H9 (cell line): ENCODE data around the gene ARHGEF9. TPM values are rescaled to one million over a fixed set of nuclear protein-coding genes. Genes with fewer than 3 reads are reported as not detected.

Source experiments
- DNase-seq: peaks from one replicate; pipeline ENCODE4 v3.0.0-alpha.2; 2017
- H2AFZ ChIP-seq: one replicate; pipeline ENCODE4 v1.6.1; 2013; ENCODE audit warnings: mild to moderate bottlenecking, low read length, control low read depth, moderate library complexity
- H2AK5ac ChIP-seq: 2 replicates; pipeline ENCODE4 v1.6.1; 2013; ENCODE audit warnings: low read length, control low read depth, mixed read lengths; ENCODE audit not compliant: insufficient read length
- H2BK120ac ChIP-seq: one replicate; pipeline ENCODE4 v1.6.1; 2013; ENCODE audit warnings: low read depth, mild to moderate bottlenecking, low read length, control low read depth, inconsistent platforms; ENCODE audit not compliant: poor library complexity, severe bottlenecking
- H2BK12ac ChIP-seq: 2 replicates; pipeline ENCODE4 v1.6.1; 2013; ENCODE audit warnings: low read length, control low read depth, mixed read lengths, low read depth; ENCODE audit not compliant: insufficient read length
- H2BK15ac ChIP-seq: 2 replicates; pipeline ENCODE4 v1.6.1; 2013; ENCODE audit warnings: low read depth, low read length, control low read depth
- H2BK20ac ChIP-seq: one replicate; pipeline ENCODE4 v1.6.1; 2013; ENCODE audit warnings: low read depth, mild to moderate bottlenecking, low read length, control low read depth, inconsistent platforms; ENCODE audit not compliant: poor library complexity, severe bottlenecking
- H2BK5ac ChIP-seq: 2 replicates; pipeline ENCODE4 v1.6.1; 2013; ENCODE audit warnings: low read length, control low read depth, mixed read lengths; ENCODE audit not compliant: insufficient read length
- H3K14ac ChIP-seq: 2 replicates; pipeline ENCODE4 v1.6.1; 2013; ENCODE audit warnings: low read length, control low read depth; ENCODE audit not compliant: insufficient read depth
- H3K18ac ChIP-seq: 2 replicates; pipeline ENCODE4 v1.6.1; 2013; ENCODE audit warnings: low read depth, mild to moderate bottlenecking, mixed read lengths, low read length, control low read depth; ENCODE audit not compliant: insufficient read length
- H3K23ac ChIP-seq: 2 replicates; pipeline ENCODE4 v1.6.1; 2013; ENCODE audit warnings: low read length, control low read depth, mixed read lengths, low read depth; ENCODE audit not compliant: insufficient read length
- H3K23me2 ChIP-seq: 2 replicates; pipeline ENCODE4 v1.6.1; 2013; ENCODE audit warnings: low read depth, mild to moderate bottlenecking, mixed read lengths, low read length, control low read depth; ENCODE audit not compliant: insufficient read length, poor library complexity, severe bottlenecking
- H3K27ac ChIP-seq: 2 replicates; pipeline ENCODE4 v1.5.1; 2013; ENCODE audit warnings: low read length, control low read depth, mixed read lengths, low read depth; ENCODE audit not compliant: insufficient read length
- H3K27me3 ChIP-seq: 2 replicates; pipeline ENCODE4 v1.6.1; 2013; ENCODE audit warnings: low read length, control low read depth, inconsistent platforms; ENCODE audit not compliant: insufficient read depth
- H3K4ac ChIP-seq: 2 replicates; pipeline ENCODE4 v1.6.1; 2013; ENCODE audit warnings: low read depth, mild to moderate bottlenecking, control low read depth, inconsistent platforms, low read length, moderate library complexity
- H3K4me1 ChIP-seq: 2 replicates; pipeline ENCODE4 v1.6.1; 2013; ENCODE audit warnings: low read length, control low read depth, inconsistent platforms; ENCODE audit not compliant: insufficient read depth
- H3K4me2 ChIP-seq: 2 replicates; pipeline ENCODE4 v1.6.1; 2013; ENCODE audit warnings: low read length, control low read depth, mixed read lengths; ENCODE audit not compliant: insufficient read length, insufficient read depth
- H3K56ac ChIP-seq: 2 replicates; pipeline ENCODE4 v1.6.1; 2013; ENCODE audit warnings: low read depth, mild to moderate bottlenecking, mixed read lengths, low read length, control low read depth; ENCODE audit not compliant: insufficient read length
- H3K79me1 ChIP-seq: 2 replicates; pipeline ENCODE4 v1.6.1; 2013; ENCODE audit warnings: low read depth, mild to moderate bottlenecking, moderate library complexity, low read length, control low read depth, inconsistent platforms; ENCODE audit not compliant: insufficient read depth, poor library complexity, severe bottlenecking
- H3K79me2 ChIP-seq: 2 replicates; pipeline ENCODE4 v1.6.1; 2013; ENCODE audit warnings: low read length, control low read depth, inconsistent platforms; ENCODE audit not compliant: insufficient read depth
- H3K9ac ChIP-seq: 2 replicates; pipeline ENCODE4 v1.6.1; 2013; ENCODE audit warnings: low read length, control low read depth, mixed read lengths; ENCODE audit not compliant: insufficient read length; ENCODE audit errors: extremely low read depth
- H3K9me3 ChIP-seq: one replicate; pipeline ENCODE4 v1.6.1; 2013; ENCODE audit warnings: low read depth, low read length, inconsistent platforms; ENCODE audit not compliant: control insufficient read depth
- H3T11ph ChIP-seq: one replicate; pipeline ENCODE4 v1.6.1; 2013; ENCODE audit warnings: mild to moderate bottlenecking, low read length, control low read depth, inconsistent platforms
- H4K20me1 ChIP-seq: one replicate; pipeline ENCODE4 v1.6.1; 2013; ENCODE audit not compliant: control insufficient read depth, insufficient read length, insufficient read depth
- H4K5ac ChIP-seq: 2 replicates; pipeline ENCODE4 v1.6.1; 2013; ENCODE audit warnings: low read depth, mild to moderate bottlenecking, mixed read lengths, low read length, control low read depth; ENCODE audit not compliant: insufficient read length
- H4K8ac ChIP-seq: replicated peaks from 2 replicates; pipeline ENCODE4 v1.6.1; 2013; ENCODE audit warnings: low read length, control low read depth, mixed read lengths, low read depth; ENCODE audit not compliant: insufficient read length
- H4K91ac ChIP-seq: 2 replicates; pipeline ENCODE4 v1.6.1; 2013; ENCODE audit warnings: low read depth, mild to moderate bottlenecking, moderate library complexity, mixed read lengths, low read length, control low read depth; ENCODE audit not compliant: insufficient read length
- H3K27ac Mint-ChIP-seq, 3 experiments: 2 replicates in 2 of 3; 3 replicates in 1 of 3; pipeline ENCODE4 v1.8.0; 2020 to 2021; ENCODE audit warnings: mixed read lengths in 3 of 3, mild to moderate bottlenecking in 1 of 3, moderate library complexity in 1 of 3
- H3K27me3 Mint-ChIP-seq: 2 replicates; pipeline ENCODE4 v1.8.0; 2021; ENCODE audit warnings: low read depth, mild to moderate bottlenecking, moderate library complexity, mixed read lengths
- H3K36me3 Mint-ChIP-seq, 3 experiments: 2 replicates in 2 of 3; 3 replicates in 1 of 3; pipeline ENCODE4 v1.8.0; 2020 to 2021; ENCODE audit warnings: low read depth in 3 of 3, mixed read lengths in 3 of 3; ENCODE audit not compliant: insufficient read depth in 1 of 3
- H3K4me1 Mint-ChIP-seq, 2 experiments: 2 replicates each; pipeline ENCODE4 v1.8.0; 2020; ENCODE audit warnings: mixed read lengths in 2 of 2
- H3K4me3 Mint-ChIP-seq, 2 experiments: 2 replicates in 1 of 2; 3 replicates in 1 of 2; pipeline ENCODE4 v1.8.0; 2020 to 2021; ENCODE audit warnings: mild to moderate bottlenecking in 2 of 2, mixed read lengths in 2 of 2, moderate library complexity in 1 of 2
- H3K9me3 Mint-ChIP-seq, 2 experiments: 2 replicates in 1 of 2; 3 replicates in 1 of 2; pipeline ENCODE4 v1.8.0; 2020; ENCODE audit warnings: mild to moderate bottlenecking in 2 of 2, mixed read lengths in 2 of 2, moderate library complexity in 1 of 2
- WGBS: extraction: QIAGEN DNeasy Blood & Tissue Kit; methylation state at CpG from one replicate; pipeline ENCODE4 v1.1.7; 2013; ENCODE audit warnings: missing lambda C conversion rate, low lambda C conversion rate, mixed read lengths; ENCODE audit not compliant: insufficient read length; ENCODE audit errors: extremely low coverage; 5-methylcytosine and 5-hydroxymethylcytosine counted together
- total RNA-seq: library from RNA; stranded (reverse); gene quantifications from 2 replicates; pipeline ENCODE4 v1.2.1, GENCODE V29; 2021
- TF ChIP-seq, protein P1 (sequence below): fragments of 200-600 bp; sonication (generic); conservative IDR thresholded peaks from 3 replicates; pipeline ENCODE4 v1.8.0; 2021; ENCODE audit warnings: antibody characterized with exemption, mild to moderate bottlenecking

ARHGEF9 gene
- total RNA-seq, 1 experiment from 2014 or later, result 26.4 TPM

DNA sequence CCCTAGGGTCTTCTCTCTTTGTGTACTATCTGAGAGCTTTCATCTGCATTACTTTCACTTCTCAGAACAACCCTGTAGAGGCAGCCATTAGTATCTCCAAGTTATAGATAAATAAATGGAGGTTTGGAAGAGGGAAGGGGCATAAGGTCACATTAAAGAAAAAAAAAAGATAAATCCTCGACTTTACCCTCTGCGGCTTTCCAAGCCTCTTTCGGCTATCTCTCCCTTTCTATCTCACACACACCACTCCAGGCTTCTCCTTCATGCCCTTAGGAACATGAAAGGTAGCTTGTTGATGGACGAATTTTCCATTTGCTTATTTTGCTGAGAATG is 660 bp upstream of the ARHGEF9 start:
- no peaks in the 10 kb centered on the region for H3K27me3 Mint-ChIP-seq
- no peaks in the 10 kb centered on the region for H3K79me1 ChIP-seq
- no peak overlapping the region for H3K56ac ChIP-seq
- H3K27ac ChIP-seq, result no peak overlapping the region
- H3K4me3 Mint-ChIP-seq, result peak overlapping the region; percentile 69 to 81
- no peak overlapping the region for H3T11ph ChIP-seq
- H3K18ac ChIP-seq, result no peak overlapping the region
- H2AK5ac ChIP-seq, result no peak overlapping the region
- no peaks in the 10 kb centered on the region for H3K27me3 ChIP-seq
- no peak overlapping the region for H3K14ac ChIP-seq
- H3K4ac ChIP-seq, result no peak overlapping the region
- no CpG with 5 or more reads among the region's 4 CpGs for WGBS
- H3K36me3 Mint-ChIP-seq, result peaks cover 10 to 17% (median 11%) of the 10 kb centered on the region in 3 experiments
- no peak overlapping the region for H3K23ac ChIP-seq
- peak overlapping the region; percentile 49 for H2BK20ac ChIP-seq
- H4K91ac ChIP-seq, result no peak overlapping the region
- H4K8ac ChIP-seq, result no peak overlapping the region
- no peak for DNase-seq
- no peaks in the 10 kb centered on the region for H4K20me1 ChIP-seq
- peaks cover 43% of the 10 kb centered on the region for H3K9me3 ChIP-seq
- H3K4me1 Mint-ChIP-seq, result peaks cover 14 to 22% of the 10 kb centered on the region in 2 experiments
- H2BK12ac ChIP-seq, result no peak overlapping the region
- peaks cover 9% of the 10 kb centered on the region; the same call in 1 of the 2 replicates for H3K4me1 ChIP-seq
- H2BK15ac ChIP-seq, result no peak overlapping the region
- TF ChIP-seq, protein P1, sequence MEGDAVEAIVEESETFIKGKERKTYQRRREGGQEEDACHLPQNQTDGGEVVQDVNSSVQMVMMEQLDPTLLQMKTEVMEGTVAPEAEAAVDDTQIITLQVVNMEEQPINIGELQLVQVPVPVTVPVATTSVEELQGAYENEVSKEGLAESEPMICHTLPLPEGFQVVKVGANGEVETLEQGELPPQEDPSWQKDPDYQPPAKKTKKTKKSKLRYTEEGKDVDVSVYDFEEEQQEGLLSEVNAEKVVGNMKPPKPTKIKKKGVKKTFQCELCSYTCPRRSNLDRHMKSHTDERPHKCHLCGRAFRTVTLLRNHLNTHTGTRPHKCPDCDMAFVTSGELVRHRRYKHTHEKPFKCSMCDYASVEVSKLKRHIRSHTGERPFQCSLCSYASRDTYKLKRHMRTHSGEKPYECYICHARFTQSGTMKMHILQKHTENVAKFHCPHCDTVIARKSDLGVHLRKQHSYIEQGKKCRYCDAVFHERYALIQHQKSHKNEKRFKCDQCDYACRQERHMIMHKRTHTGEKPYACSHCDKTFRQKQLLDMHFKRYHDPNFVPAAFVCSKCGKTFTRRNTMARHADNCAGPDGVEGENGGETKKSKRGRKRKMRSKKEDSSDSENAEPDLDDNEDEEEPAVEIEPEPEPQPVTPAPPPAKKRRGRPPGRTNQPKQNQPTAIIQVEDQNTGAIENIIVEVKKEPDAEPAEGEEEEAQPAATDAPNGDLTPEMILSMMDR, result no peak
- H3K4me2 ChIP-seq, result peak overlapping the region; percentile 74
- H3K9me3 Mint-ChIP-seq, result peaks cover 50 to 55% of the 10 kb centered on the region in 2 experiments
- H4K5ac ChIP-seq, result no peak overlapping the region
- peaks cover 13% of the 10 kb centered on the region for H3K23me2 ChIP-seq
- H2AFZ ChIP-seq, result no peak overlapping the region
- H3K27ac Mint-ChIP-seq, result peak overlapping the region in 2 of 3 experiments; percentile 74 to 84; a peak in 2 of 7 replicates
- no peak overlapping the region for H2BK120ac ChIP-seq
- no peaks in the 10 kb centered on the region for H3K79me2 ChIP-seq
- no peak overlapping the region for H2BK5ac ChIP-seq
- no peak overlapping the region for H3K9ac ChIP-seq
